GM20431 (cell line): Measurements from ENCODE around the gene IGFBP2.

Experiments used
- in situ Hi-C: fragments of 300-500 bp; cut with MseI, MboI; formaldehyde crosslinking; loops from one replicate; pipeline ENCODE4 v1.15.0; 2020; ENCODE audit warnings: low sequenced_read_pairs; ENCODE audit not compliant: unreplicated experiment

Gene IGFBP2

DNA sequence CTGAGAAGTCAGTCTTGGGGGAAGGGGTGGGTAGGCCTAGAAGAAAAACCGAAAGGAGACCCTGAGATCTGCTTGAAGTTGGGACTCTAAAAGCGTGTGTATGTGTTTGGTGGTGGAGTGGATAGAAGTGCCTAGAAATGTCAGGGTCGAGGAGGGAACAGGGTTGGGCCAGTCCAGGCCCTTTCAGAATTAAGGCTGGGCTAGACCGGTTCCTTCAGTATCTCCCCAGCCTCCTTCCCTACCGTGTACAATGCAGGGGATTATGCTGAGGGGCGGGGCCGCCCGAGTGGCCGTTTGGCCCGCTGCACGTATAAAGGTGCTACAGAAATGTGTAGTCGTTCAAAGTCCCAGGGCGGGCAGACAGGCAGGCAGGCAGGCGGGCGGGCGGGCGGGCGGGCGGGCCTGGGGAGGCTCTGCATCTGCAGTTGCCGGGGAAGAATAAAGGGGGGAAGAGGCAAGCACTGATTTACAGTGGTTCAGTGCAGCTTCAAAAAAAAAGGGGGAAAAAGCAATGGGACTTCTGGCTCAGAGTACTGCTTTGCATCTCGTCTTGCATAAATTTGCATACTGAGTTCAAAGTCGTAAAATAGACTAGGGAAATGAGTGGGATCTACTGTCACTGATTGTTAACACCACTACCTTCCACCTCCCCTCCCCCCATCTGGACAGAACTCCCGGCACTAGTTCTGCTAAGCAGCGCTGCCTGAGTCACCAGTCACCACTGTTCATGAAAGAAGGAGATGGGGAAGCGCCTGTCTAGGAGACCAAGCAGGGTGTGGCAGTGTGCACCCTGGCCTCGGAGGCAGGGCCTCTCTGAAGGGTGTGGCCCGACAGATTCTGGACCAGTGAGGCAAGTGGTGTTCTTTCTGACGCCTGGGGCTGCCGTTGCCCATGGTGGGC lies 3.6 kb downstream of the IGFBP2 start:
- in situ Hi-C loops = no loop called here

DNA sequence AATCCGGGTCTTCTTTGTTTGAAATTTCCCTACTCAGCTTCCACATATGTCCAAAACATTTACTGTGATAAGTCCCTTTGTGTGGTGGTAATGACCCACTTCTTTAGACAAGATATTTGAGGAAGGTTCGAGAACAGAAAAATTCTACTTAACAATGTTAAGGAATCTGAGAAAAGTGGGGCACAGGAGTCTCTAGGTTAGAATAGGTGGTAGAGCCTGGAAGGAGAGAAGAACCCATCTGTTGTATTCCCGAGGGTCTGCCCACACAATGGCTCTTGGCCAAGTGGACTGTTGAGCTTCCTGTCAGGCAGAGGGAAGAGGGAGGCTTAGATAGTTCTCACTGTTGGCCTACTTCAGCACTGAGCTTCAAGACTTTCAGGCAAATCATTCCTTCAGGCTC lies 4.3 kb downstream of the IGFBP2 start:
- in situ Hi-C loops = no loop called here

DNA sequence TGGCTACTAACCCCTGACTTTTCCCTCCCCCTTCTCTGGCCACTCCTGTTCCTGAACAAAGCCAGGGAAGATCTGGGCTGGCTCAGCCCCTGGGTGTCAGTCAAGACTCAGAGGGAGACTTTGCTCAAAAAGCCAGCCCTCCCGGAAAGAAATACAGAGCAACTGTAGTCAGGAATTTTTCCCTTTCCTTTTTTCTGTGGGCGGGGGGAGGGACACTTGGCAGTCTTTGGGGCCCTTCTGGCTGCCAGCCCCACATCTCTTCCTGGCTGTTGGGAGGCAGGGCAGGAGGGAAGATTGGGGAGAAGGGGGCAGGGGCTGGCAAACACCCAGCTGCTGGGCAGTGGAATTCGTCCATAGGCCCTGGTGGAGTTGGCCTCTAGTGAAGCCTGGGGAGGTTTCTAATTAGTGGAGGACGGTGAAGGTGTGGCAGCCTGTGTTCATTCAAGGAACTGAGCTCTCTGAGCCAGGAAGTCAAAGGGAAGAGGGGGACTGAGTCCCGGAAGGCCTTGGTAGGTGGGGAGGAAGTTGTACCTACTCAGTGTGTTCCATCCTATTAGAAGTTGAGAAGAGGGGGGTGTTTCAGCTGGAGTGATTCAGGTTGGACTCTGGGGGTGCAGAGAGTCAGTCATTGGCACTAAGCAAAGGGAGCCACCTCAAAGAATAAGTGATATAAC lies 10.9 kb downstream of the IGFBP2 start:
- in situ Hi-C loops = no loop called here

DNA sequence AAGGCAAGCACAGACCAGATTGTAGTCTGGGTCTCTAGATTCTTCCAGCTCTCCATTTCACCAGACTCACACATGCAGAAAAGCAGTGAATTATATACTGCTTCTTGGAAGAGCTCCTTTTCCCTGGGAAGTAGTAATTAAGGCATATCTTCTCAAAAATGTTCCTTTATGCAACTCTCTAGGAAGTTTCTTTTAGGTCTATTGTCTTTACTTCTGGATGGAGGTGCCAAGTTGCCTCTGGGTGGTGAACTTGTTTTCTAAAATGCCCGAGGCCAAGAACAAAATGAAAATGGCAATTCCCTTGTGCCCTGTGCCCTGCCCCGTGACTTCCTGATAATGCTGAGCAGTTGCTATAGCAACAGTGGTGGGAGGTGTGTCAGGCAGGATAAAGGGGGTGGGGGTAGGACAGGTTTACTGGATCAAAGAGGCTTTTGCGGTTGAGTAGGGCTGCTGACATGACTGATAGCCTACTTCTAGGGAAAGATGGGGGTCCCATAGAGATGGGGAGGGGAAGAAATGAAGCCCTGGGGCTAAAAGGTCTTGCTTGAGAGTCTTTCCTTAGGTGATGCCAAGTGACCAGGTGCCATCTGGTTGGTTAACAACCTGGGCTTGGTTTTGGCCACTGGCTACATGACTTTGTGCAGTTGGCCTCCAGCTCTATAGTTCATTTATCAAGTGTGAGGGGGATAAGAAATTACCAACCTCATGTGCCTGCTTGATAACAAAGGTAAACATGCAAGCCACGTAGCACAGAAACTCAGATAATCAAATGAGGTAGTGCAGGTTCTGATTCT lies 11.8 kb downstream of the IGFBP2 start:
- in situ Hi-C loops = no loop called here

DNA sequence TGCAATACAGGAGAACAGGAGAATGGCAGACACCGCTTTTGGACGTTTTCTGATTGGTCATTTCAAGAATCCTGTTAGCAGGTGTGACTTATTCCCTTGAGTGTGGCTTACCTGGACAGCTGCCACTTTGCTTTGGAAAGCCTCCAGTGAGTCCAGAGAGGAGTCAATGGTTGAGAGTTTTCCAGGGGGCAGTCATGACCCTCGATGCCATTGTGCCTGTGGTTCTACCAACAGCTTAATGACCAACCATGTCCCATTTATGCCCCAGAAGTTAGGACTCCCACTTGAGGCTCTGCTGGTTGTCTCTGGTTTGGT lies 12.4 kb downstream of the IGFBP2 start:
- in situ Hi-C loops = no loop called here

DNA sequence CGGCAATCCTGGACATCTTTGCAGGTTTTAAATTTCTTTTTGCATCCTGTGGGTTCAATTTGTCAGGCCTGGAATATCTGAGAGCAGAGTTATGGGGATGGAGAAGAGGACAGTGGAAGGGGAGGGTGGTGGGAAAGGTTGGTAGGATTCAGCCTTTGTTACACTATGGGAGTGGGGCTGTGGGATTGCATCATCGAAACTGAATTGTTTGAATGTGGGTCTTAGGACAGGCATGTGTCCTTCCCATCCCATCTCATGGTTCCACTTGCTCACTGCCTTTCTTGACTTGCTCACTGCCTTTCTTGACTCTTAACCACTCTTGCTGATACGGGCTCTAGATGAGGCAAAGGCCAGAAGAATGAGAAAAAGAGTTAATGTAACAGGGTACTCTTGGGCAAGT lies 12.9 kb downstream of the IGFBP2 start:
- in situ Hi-C loops = no loop called here

DNA sequence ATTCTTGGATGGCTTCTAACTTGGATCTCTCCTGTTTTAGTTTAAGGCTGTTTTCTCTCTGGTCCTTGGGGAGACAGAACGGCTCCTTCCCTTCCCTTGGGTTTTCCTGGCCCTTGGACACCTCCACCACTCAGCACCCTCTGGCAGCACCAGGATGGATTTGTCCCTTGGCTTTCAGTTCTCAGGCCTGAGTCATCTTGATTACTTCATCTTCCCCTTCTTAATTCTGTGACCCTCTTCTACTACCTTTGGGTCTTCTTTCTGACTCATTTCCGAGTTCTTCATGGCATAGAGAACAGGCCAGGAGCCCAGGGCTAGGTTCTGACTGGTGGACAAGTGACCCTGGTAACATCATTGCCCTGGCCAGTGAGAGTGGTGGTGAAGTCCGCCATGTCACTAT lies 14.9 kb downstream of the IGFBP2 start:
- in situ Hi-C loops = no loop called here

DNA sequence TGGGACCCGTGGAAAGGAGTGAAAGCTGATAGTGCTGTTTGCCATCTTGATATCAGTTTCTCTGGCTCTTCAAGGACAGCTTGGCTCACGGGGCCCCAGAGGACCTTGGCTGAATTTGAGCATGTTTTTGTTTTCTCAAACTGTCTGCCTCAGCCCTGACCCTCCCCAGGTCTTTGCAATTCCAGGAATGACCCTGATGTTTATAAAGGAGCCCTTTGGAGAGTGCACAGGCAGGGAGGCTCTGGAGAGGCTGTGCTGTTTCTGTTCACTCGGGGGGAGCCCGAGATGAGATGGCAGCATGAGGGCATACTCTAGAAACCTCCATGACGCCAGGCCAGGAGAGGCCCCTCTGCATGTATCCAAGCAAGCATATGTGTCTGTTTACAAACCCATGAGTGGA lies 16.4 kb downstream of the IGFBP2 start:
- in situ Hi-C loops = no loop called here

DNA sequence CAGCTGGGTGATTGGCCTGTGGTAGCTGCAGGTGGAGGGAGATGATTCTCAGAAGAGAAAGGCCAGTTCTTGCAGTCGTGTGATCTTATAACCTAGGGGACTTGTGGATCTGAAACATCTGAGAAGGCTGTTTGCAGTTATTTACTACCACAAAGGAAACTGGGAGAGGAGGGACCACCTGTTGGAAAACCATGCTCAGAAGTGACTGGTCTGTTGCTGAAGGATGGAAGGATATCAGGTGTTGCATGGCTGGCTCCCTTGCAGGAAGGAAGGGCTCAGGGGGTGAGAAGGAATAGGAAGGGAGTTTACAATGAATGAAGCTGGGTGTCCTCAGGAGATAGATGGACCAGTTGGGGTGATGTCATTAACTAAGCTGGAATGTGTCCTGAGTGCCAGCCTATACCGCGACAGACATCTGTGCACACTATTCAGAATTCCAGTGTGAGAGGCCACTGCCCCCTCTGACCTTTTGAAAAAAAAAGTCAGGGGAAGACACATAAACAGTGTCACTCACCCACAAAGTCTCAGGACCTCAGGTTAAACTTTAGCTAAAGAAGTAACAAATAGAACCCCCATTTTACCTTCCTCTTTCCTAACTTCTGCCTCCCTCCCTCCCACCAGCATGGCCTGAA lies 17.5 kb downstream of the IGFBP2 start:
- in situ Hi-C loops = no loop called here

DNA sequence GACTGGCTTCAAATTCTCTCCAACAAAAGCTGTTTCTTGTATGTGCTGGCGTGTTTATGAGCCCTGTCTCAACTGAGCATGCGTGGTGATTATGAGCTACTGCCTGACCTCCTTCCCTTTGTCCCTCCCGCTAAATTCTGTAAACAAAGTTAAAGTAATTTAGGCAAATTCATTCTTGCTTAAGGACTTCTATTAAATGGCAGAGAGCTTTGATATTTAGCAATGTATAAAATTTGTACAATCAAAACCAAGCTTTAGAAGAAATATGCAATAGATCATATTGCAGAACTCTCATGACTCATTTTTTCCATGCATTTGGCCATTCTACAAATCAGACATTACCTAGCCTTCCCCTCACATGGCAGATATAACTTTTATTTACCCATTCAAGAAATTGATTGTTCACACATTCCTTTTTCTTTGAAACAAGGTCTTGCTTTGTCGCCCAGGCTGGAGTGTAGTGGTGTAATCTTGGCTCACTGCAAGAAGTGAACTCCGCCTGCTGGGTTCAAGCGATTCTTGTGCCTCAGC lies 18.2 kb downstream of the IGFBP2 start:
- in situ Hi-C loops = no loop called here

DNA sequence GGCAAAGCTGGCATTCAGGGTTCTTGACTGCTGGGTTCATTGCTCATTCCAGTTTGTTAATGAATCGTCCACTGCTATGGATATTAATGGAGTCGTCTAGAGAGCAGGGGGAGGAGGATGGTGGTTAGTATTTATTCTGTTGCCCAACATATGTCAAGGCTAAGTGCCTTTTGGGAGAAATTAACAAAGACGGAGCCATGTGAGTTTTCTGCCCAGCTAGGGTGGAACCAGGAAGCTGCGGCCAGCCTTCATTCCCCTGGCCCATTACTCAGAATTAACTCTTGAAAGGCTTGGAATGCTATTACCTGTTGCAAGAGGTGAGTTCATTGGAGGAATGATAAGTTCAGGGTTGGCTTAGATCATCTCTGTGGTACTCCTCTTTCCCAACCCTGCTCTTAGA lies 19.3 kb downstream of the IGFBP2 start:
- in situ Hi-C loops = no loop called here

DNA sequence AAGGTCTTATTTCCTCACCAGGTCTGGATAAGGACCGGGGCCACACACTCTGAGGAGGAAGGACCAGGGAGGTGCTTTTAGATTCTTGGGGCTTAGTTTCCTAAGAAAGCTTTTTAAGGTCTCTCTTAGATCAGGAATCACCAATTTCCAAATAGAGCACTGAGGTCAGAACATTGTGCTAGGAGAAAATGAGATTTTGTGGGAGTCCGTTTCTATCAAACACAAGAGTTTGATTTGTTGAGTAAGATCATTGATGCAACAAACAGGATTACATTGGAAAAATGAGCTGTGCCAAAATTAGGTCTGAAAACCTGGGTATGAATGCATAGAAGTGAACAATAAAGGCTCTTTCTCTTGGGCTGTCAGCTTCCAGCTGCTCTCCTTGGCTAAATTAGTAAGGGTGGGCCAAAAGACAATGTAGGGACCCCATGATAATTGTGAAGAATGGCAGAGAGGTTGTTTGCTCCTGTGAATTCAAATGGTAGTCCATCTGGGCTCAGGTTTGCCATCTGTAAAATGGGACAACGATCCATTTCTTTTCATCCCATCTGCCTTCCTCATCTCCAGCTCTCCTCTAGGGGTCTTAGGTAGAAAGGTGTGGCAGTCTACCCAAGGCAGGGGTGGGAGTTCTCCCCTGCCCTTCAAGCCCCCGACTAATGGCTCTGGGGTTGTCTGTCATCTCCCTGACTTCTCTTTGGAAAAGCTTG lies 20.0 kb downstream of the IGFBP2 start:
- in situ Hi-C loops = no loop called here

DNA sequence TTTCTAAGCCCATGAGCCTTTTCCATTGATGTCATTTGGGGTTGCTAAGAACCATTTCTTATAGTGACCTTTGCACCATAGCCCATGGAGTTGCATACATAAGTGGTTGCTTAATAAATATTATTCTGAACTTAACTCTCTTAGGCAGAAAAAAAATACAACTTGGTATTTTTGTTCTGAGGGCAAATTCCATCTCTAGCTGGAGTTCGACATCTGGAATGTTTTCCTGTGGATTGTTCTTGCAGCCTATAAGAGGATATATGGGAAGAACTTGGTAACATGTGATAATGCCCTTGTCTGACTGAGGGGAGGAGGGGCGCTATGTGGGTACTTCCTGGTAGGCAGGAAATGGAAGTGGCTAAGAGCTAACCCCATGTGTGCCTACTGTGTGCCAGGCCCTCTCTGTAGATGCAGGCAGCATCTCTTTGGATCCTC lies 20.7 kb downstream of the IGFBP2 start:
- in situ Hi-C loops = no loop called here

DNA sequence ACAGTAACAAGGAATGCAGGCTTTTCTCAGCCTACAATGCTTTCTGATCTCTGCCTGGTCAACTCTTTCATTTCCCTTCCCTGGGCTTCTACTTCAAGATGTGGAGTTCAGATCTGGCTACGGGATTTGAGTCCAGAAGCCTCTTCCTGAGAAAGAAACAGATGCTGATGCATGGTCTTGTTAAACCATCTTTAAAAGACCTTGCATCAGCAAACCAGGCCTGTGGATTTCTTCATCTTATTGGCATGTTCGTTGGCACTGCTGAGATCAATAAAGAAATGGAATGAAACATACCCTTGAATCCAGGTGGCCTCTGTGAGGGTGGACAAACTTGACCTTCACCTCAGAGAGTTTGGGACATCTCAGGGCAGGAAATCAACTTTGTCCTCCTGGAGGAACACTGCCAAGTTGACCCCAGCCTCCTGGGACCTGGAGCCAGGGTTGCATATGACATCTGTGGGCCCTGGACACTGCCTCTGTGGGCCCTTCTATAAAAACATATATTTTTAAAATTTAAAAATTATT lies 21.4 kb downstream of the IGFBP2 start:
- in situ Hi-C loops = no loop called here

DNA sequence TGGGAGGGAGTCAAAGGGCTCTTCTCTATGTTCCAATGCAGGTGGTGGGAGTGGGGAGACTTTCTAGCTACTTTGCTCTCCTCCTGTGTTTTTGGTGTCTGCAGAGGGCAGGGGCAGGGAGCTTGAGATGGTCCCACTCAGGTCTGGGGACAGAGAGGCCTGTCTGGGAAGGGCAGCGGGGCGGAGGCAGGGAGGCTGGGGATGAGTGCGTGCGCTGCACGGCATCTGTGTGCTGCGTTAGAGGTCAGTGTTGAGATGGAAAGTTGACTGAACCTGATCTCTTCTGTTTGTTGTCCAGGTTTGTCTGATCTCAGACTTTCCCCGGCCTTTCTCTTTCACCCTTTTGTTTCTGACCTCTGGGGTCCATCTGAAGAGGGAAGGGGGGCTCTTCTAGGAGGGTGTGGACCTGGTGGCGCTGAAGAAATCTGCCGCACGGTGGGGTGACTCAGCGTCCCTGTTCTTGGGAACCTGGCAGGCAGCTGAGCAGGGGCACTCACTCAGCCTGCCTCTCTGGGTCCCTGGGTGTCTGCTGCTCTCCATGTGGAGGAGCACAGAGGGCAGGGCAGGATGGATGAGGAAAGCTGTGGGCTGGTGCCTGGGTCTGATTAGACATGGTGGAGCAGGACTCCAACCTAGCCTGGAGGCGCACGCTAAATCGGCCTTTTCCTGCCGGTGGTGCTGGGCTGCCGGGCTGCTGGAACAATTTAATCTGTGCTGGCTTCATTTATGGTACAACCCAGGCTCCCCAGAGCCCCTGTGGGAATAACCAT lies 24.1 kb downstream of the IGFBP2 start:
- in situ Hi-C loops = no loop called here

DNA sequence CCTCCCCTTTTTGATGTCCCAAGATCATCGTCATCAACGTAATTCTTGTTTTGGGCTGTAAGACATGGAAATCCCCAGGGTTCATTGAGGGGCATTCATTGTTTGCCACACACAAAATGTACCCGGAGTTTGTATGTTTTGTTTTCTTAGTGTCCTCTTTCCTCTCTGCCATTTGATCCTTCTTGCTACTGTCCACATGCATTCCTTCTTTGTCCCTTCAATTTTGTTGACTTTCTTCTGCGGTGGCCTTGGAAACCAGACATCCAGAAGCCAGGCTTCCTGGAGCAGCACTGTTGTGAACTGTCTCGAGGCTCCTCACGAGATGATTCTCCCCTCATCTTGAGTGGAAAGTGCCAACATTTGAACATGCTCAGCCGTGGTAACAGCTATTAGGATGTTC lies 24.8 kb downstream of the IGFBP2 start:
- in situ Hi-C loops = no loop called here

DNA sequence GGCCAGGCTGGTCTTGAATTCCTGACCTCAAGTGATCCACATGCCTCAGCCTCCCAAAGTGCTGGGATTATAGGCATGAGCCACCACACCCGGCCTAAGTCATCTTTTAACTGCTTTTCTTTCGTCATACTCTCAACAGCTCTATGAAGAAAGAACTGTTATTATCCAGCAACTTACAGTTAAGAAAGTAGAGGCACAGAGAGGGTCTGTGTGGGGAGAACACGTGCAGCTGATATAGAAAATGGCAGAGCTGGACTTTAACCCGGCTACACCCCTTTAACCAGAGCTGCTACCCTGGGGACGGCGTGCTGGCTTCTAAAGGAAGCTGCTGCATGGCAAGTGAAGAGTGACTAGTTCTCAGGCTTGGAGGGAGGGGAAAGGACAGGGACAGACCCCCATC lies 25.5 kb downstream of the IGFBP2 start:
- in situ Hi-C loops = no loop called here

DNA sequence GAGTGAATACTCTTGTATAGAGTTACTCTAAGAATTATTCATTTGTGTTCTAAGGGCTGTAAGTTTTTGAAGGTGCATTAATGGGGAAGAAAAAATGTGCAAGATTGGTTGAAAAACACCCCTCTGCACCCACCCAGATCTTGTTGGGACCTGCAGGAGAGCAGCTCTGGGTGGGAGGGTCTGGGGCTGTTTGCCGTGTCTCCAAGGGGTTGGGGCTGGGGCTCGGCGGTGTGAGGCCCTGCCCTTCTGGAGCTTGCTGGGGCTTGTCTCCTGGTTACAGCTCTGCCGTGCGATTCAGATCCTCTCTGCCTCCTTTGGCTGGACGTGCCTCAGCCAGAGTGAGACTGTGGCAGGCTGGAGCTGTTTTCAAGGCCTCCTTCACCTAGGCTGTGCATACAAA lies 26.1 kb downstream of the IGFBP2 start:
- in situ Hi-C loops = no loop called here

DNA sequence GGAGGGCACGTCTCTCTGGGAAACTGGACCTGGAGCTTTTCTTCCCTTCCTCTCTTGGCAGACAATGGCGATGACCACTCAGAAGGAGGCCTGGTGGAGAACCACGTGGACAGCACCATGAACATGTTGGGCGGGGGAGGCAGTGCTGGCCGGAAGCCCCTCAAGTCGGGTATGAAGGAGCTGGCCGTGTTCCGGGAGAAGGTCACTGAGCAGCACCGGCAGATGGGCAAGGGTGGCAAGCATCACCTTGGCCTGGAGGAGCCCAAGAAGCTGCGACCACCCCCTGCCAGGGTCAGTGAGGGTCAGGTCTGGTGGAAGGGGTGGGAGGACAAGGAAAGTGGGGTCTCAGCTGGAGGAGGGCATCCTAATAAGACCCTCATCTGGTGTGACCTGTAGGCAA lies 27.3 kb downstream of the IGFBP2 start:
- in situ Hi-C loops = loop anchor here (10.0 kb wide), 2 partner anchors 146 to 446 kb away; no protein-coding TSS in a partner anchor
